CD4-positive, alpha-beta memory T cell (primary cell): Measurements from ENCODE around the gene BBLN. TPM values are rescaled to one million over a fixed set of nuclear protein-coding genes. Genes with fewer than 3 reads are reported as not detected.

ENCODE experiments used
- polyA plus RNA-seq, 2 donors: library from polyadenylated mRNA; unstranded; fragments of 300-500 nt; fragmentation: Illumina TruSeq; gene quantifications; one replicate each; pipeline ENCODE4 v1.2.3, GENCODE V29; 2021
- total RNA-seq, 2 experiments: library from RNA; stranded (reverse); gene quantifications; one replicate each; pipeline ENCODE4 v1.2.3, GENCODE V29; 2021

The BBLN gene
- total and polyA plus RNA-seq, 4 experiments from 2014 or later = 47.8 to 136 (median 80.4) TPM

Other genes starting within 250 kb of the BBLN start
- gene ST6GALNAC4, start 243.2 kb upstream of the BBLN start, total RNA-seq = 10 to 100 TPM; 35.7 to 38.1 TPM
- gene ST6GALNAC4, start 243.2 kb upstream of the BBLN start, polyA plus RNA-seq = 10 to 100 TPM; 10.2 to 18.5 TPM
- 1 to 10 TPM in 1 of 2 experiments, under 1 TPM in 1; 0.72 to 1.8 TPM for gene PIP5KL1, start 229.5 kb upstream of the BBLN start, total RNA-seq
- under 1 TPM; 0.26 to 0.79 TPM for gene PIP5KL1, start 229.5 kb upstream of the BBLN start, polyA plus RNA-seq
- 10 to 100 TPM; 37.0 to 39.7 TPM for gene DPM2, start 222.4 kb upstream of the BBLN start, total RNA-seq
- gene DPM2, start 222.4 kb upstream of the BBLN start, polyA plus RNA-seq = 10 to 100 TPM; 41.0 to 43.1 TPM
- gene EEIG1, start 179.3 kb upstream of the BBLN start, total RNA-seq = 100 to 1,000 TPM; 516 to 550 TPM
- gene EEIG1, start 179.3 kb upstream of the BBLN start, polyA plus RNA-seq = 100 to 1,000 TPM in 1 of 2 donors, 10 to 100 TPM in 1; 95.4 to 205 TPM
- gene NAIF1, start 92.9 kb upstream of the BBLN start, total RNA-seq = 10 to 100 TPM; 13.3 to 13.8 TPM
- 10 to 100 TPM; 11.3 to 15.2 TPM for gene NAIF1, start 92.9 kb upstream of the BBLN start, polyA plus RNA-seq
- 10 to 100 TPM; 22.0 to 26.9 TPM for gene SLC25A25, start 92.0 kb upstream of the BBLN start, total RNA-seq
- 10 to 100 TPM; 13.4 to 17.6 TPM for gene SLC25A25, start 92.0 kb upstream of the BBLN start, polyA plus RNA-seq
- 10 to 100 TPM; 51.8 to 57.9 TPM for gene PTGES2, start 32.5 kb upstream of the BBLN start, total RNA-seq
- gene PTGES2, start 32.5 kb upstream of the BBLN start, polyA plus RNA-seq = 10 to 100 TPM; 47.5 to 48.8 TPM
- gene LCN2, start 10.8 kb upstream of the BBLN start, total RNA-seq = not detected
- not detected for gene LCN2, start 10.8 kb upstream of the BBLN start, polyA plus RNA-seq
- 100 to 1,000 TPM; 156 to 165 TPM for gene CIZ1, start 31.3 kb downstream of the BBLN start, total RNA-seq
- gene CIZ1, start 31.3 kb downstream of the BBLN start, polyA plus RNA-seq = 10 to 100 TPM in 1 of 2 donors, 1 to 10 TPM in 1; 3.1 to 38.9 TPM
- gene DNM1, start 43.1 kb downstream of the BBLN start, total RNA-seq = 1 to 10 TPM; 1.4 to 2.2 TPM
- gene DNM1, start 43.1 kb downstream of the BBLN start, polyA plus RNA-seq = not detected
- 10 to 100 TPM; 76.4 to 82.4 TPM for gene GOLGA2, start 115.7 kb downstream of the BBLN start, total RNA-seq
- 10 to 100 TPM in 1 of 2 donors, 1 to 10 TPM in 1; 1.4 to 10.5 TPM for gene GOLGA2, start 115.7 kb downstream of the BBLN start, polyA plus RNA-seq
- 10 to 100 TPM; 11.5 to 14.9 TPM for gene SWI5, start 116.0 kb downstream of the BBLN start, total RNA-seq
- 10 to 100 TPM; 25.5 to 30.7 TPM for gene SWI5, start 116.0 kb downstream of the BBLN start, polyA plus RNA-seq
- gene TRUB2, start 162.2 kb downstream of the BBLN start, total RNA-seq = 10 to 100 TPM; 19.6 to 19.8 TPM
- 10 to 100 TPM; 22.8 to 27.4 TPM for gene TRUB2, start 162.2 kb downstream of the BBLN start, polyA plus RNA-seq
- 10 to 100 TPM; 50.0 to 51.3 TPM for gene COQ4, start 162.6 kb downstream of the BBLN start, total RNA-seq
- 10 to 100 TPM; 34.8 to 42.6 TPM for gene COQ4, start 162.6 kb downstream of the BBLN start, polyA plus RNA-seq
- 10 to 100 TPM; 13.9 to 16.3 TPM for gene SLC27A4, start 180.3 kb downstream of the BBLN start, total RNA-seq
- 1 to 10 TPM; 5.4 to 8.6 TPM for gene SLC27A4, start 180.3 kb downstream of the BBLN start, polyA plus RNA-seq
- 10 to 100 TPM; 44.1 to 45.5 TPM for gene URM1, start 211.1 kb downstream of the BBLN start, total RNA-seq
- 10 to 100 TPM; 50.5 to 50.8 TPM for gene URM1, start 211.1 kb downstream of the BBLN start, polyA plus RNA-seq